ENCODE results near the gene APH1B.

GRCh38 chr15:63329567-63330350, 52.4 kb downstream of the APH1B start:
- TF ChIP-seq CSDC2 (CRISPR knock-in tag; IDR thresholded peaks at IDR 0.05), result no peak
- TF ChIP-seq CREB5 (CRISPR knock-in tag; IDR thresholded peaks at IDR 0.05; ENCODE audit: low read depth), result no peak
- no peak for TF ChIP-seq PATZ1 (CRISPR knock-in tag; IDR thresholded peaks at IDR 0.05; ENCODE audit: borderline replicate concordance)
- no peak for TF ChIP-seq ZC3H10 (CRISPR knock-in tag; IDR thresholded peaks at IDR 0.05)
- no peak for TF ChIP-seq ARNTL (CRISPR knock-in tag; IDR thresholded peaks at IDR 0.05; ENCODE audit: borderline replicate concordance, low read depth)
- TF ChIP-seq ZNF565 (CRISPR knock-in tag; conservative IDR thresholded peaks at IDR 0.05; ENCODE audit: low read depth), result no peak
- TF ChIP-seq TOX (CRISPR knock-in tag; IDR thresholded peaks at IDR 0.05; ENCODE audit: borderline replicate concordance), result no peak
- TF ChIP-seq CSRNP3 (CRISPR knock-in tag; IDR thresholded peaks at IDR 0.05), result no peak
- TF ChIP-seq ZNF8 (CRISPR knock-in tag; IDR thresholded peaks at IDR 0.05), result no peak
- TF ChIP-seq ZFP3 (CRISPR knock-in tag; IDR thresholded peaks at IDR 0.05), result no peak
- no peak for TF ChIP-seq RARB (CRISPR knock-in tag; IDR thresholded peaks at IDR 0.05)
- no peak for TF ChIP-seq BACH2 (CRISPR knock-in tag; IDR thresholded peaks at IDR 0.05; ENCODE audit: borderline replicate concordance)
